ENCODE data around the gene C2orf74. TPM values are rescaled to one million over a fixed set of nuclear protein-coding genes. Genes with fewer than 3 reads are reported as not detected.

Gene C2orf74
- polyA plus RNA-seq (2013, experiment 1 of 2): 30.9 TPM
- 31.7 TPM for polyA plus RNA-seq (2013, experiment 2 of 2)

DNA sequence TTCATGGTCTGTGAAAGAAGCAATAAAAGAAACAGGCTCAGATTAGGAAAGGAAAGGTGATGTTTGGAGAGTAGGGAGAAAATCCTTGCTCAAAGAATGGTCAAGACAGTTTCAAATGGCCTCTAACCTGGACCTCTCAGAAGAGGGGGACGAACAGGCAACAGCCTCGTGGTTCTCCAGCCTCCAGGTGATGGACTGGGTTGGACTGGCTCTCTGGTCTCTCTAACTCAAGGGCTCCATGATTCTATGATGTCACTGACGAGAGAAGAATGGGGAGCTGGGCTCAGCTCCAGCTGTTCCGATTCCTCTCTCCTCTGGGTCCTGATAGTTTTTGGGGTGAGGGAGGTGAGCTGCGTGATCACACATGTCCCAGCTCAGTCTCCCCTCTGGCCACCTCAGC, at the start of gene C2orf74:
Gene C2orf74 (plus strand): TSS at position 301 of the 400 bp plus-strand sequence. CDS start 327 bp downstream, outside the sequence.
- Histone ChIP-seq H2AFZ (ENCODE audit: low read length) (no peak within 1 kb of the TSS), H3K4me1 (ENCODE audit: control insufficient read depth in 2 of 2, insufficient read depth in 1 of 2, low read depth in 1 of 2, low read length in 2 of 2) (no peaks in the 10 kb centered on the region), H3K36me3 (replicated peaks in 1 of 2; ENCODE audit: control insufficient read depth in 2 of 2, insufficient read depth in 2 of 2, low read length in 2 of 2) (peaks cover 14 to 81% of the 10 kb centered on the region in 2 donors), H3K9ac (ENCODE audit: low read depth, low read length, poor library complexity) (no peak within 1 kb of the TSS), H3K9me3 (replicated peaks in 1 of 2; ENCODE audit: control insufficient read depth in 2 of 2, insufficient read depth in 1 of 2, low read depth in 1 of 2, low read length in 2 of 2) (peaks cover 3 to 10% of the 10 kb centered on the region in 2 donors), H3K27ac (replicated peaks; ENCODE audit: low read length) (no peak within 1 kb of the TSS), H2BK120ac (ENCODE audit: low read depth, low read length) (no peak within 1 kb of the TSS), H2BK5ac (ENCODE audit: low read length) (no peak within 1 kb of the TSS), H3K4me3 (ENCODE audit: low read length in 2 of 2) (no peak within 1 kb of the TSS), H4K91ac (ENCODE audit: low read depth, low read length, poor library complexity) (no peak within 1 kb of the TSS), H3K4ac (ENCODE audit: low read length) (no peak within 1 kb of the TSS), H3K18ac (ENCODE audit: low read length) (no peak within 1 kb of the TSS), H2AK5ac (ENCODE audit: low read depth, low read length) (no peak within 1 kb of the TSS), H4K8ac (ENCODE audit: low read depth, low read length) (no peak within 1 kb of the TSS), H3K4me2 (ENCODE audit: insufficient read depth, low read length, poor library complexity, severe bottlenecking) (no peak within 1 kb of the TSS), H2BK12ac (ENCODE audit: low read length) (no peak within 1 kb of the TSS), H3K79me1 (ENCODE audit: low read depth, low read length) (no peaks in the 10 kb centered on the region), H3K27me3 (ENCODE audit: control insufficient read depth in 3 of 3, insufficient read depth in 3 of 3, low read depth in 1 of 3, low read length in 3 of 3) (no peaks in the 10 kb centered on the region), H2BK15ac (ENCODE audit: low read length) (no peak within 1 kb of the TSS), H3K14ac (ENCODE audit: low read length) (no peak within 1 kb of the TSS), H3K23ac (ENCODE audit: low read depth, low read length, poor library complexity) (no peak within 1 kb of the TSS)
- no CpG with 5 or more reads among the region's 5 CpGs for WGBS, 2 donors (ENCODE audit: extremely low coverage in 2 of 2, insufficient read length in 2 of 2, insufficient replicate concordance in 1 of 2)
- DNase-seq (ENCODE audit: low spot score): no peak

DNA sequence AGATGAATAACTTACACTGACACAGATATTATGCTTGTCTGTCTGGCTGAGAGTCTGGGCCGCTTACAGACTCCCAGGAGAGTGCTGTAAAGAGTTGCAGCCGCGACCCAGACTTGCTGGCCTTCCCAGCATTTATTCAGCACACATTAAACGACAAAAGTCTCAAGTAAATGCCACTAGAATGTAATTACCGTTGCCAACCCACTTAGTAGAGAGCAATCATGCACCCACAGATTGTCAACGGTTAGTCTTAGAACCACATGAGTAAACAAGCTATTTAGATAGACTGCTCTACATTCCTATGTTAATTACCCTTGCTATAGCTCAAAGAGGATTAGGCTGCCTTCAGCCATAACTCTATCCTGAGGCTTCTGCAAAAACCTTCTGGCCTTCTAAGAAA, 47.8 kb upstream of the C2orf74 start:
- no peak overlapping the region for H3K9ac ChIP-seq (ENCODE audit: low read depth, low read length, poor library complexity)
- H2BK15ac ChIP-seq (ENCODE audit: low read length): no peak overlapping the region
- H3K4ac ChIP-seq (ENCODE audit: low read length): no peak overlapping the region
- no peaks in the 10 kb centered on the region for H3K79me1 ChIP-seq (ENCODE audit: low read depth, low read length)
- peaks cover 7 to 92% of the 10 kb centered on the region in 2 donors for H3K36me3 ChIP-seq (replicated peaks in 1 of 2; ENCODE audit: control insufficient read depth in 2 of 2, insufficient read depth in 2 of 2, low read length in 2 of 2)
- WGBS, 2 donors (ENCODE audit: extremely low coverage in 2 of 2, insufficient read length in 2 of 2, insufficient replicate concordance in 1 of 2): no CpG with 5 or more reads among the region's 6 CpGs
- H4K91ac ChIP-seq (ENCODE audit: low read depth, low read length, poor library complexity): no peak overlapping the region
- no peak overlapping the region for H3K23ac ChIP-seq (ENCODE audit: low read depth, low read length, poor library complexity)
- H2BK120ac ChIP-seq (ENCODE audit: low read depth, low read length): no peak overlapping the region
- no peak overlapping the region for H2BK12ac ChIP-seq (ENCODE audit: low read length)
- H2AK5ac ChIP-seq (ENCODE audit: low read depth, low read length): no peak overlapping the region
- H3K4me2 ChIP-seq (ENCODE audit: insufficient read depth, low read length, poor library complexity, severe bottlenecking): no peak overlapping the region
- H2BK5ac ChIP-seq (ENCODE audit: low read length): no peak overlapping the region
- H3K4me3 ChIP-seq (ENCODE audit: low read length in 2 of 2): no peak overlapping the region
- H3K27ac ChIP-seq (replicated peaks; ENCODE audit: low read length): no peak overlapping the region
- H3K27me3 ChIP-seq (ENCODE audit: control insufficient read depth in 3 of 3, insufficient read depth in 3 of 3, low read depth in 1 of 3, low read length in 3 of 3): no peaks in the 10 kb centered on the region
- DNase-seq (ENCODE audit: low spot score): no peak
- H3K14ac ChIP-seq (ENCODE audit: low read length): no peak overlapping the region
- H3K18ac ChIP-seq (ENCODE audit: low read length): no peak overlapping the region
- no peak overlapping the region for H2AFZ ChIP-seq (ENCODE audit: low read length)
- no peak overlapping the region for H4K8ac ChIP-seq (ENCODE audit: low read depth, low read length)
- peaks cover 5 to 40% of the 10 kb centered on the region in 2 donors for H3K9me3 ChIP-seq (replicated peaks in 1 of 2; ENCODE audit: control insufficient read depth in 2 of 2, insufficient read depth in 1 of 2, low read depth in 1 of 2, low read length in 2 of 2)
- no peaks in the 10 kb centered on the region for H3K4me1 ChIP-seq (ENCODE audit: control insufficient read depth in 2 of 2, insufficient read depth in 1 of 2, low read depth in 1 of 2, low read length in 2 of 2)

DNA sequence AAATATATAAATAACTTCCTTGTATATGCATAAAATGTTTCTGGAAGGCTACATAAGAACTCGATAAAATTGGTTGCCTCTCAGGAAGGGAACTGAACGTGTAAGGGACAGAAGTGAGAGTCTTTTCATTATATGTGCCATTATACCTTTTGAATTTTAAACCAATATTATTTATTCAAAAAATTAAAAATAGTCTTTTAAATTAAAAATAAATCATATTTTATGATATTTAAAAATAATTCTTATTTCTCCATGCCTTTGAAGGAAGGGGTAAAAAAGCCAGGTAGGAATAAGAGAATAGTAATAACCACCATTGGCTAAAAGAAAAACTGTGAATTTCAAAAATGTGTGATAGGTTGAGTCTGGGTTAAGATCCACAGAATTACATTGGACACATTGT, 45.7 kb upstream of the C2orf74 start:
- no peak overlapping the region for H2BK5ac ChIP-seq (ENCODE audit: low read length)

GRCh38 chr2:61117534-61117933, 44.5 kb upstream of the C2orf74 start:
- Histone ChIP-seq H3K14ac (ENCODE audit: low read length) (no peak overlapping the region), H3K18ac (ENCODE audit: low read length) (no peak overlapping the region), H2AFZ (ENCODE audit: low read length) (no peak overlapping the region), H3K27ac (replicated peaks; ENCODE audit: low read length) (no peak overlapping the region), H2BK15ac (ENCODE audit: low read length) (no peak overlapping the region), H2BK12ac (ENCODE audit: low read length) (no peak overlapping the region), H3K4me3 (ENCODE audit: low read length in 2 of 2) (no peak overlapping the region), H2BK120ac (ENCODE audit: low read depth, low read length) (no peak overlapping the region), H4K91ac (ENCODE audit: low read depth, low read length, poor library complexity) (no peak overlapping the region), H3K4me1 (ENCODE audit: control insufficient read depth in 2 of 2, insufficient read depth in 1 of 2, low read depth in 1 of 2, low read length in 2 of 2) (no peaks in the 10 kb centered on the region), H3K9me3 (replicated peaks in 1 of 2; ENCODE audit: control insufficient read depth in 2 of 2, insufficient read depth in 1 of 2, low read depth in 1 of 2, low read length in 2 of 2) (peaks cover 3 to 23% of the 10 kb centered on the region in 2 donors), H3K23ac (ENCODE audit: low read depth, low read length, poor library complexity) (no peak overlapping the region), H3K9ac (ENCODE audit: low read depth, low read length, poor library complexity) (no peak overlapping the region), H3K4ac (ENCODE audit: low read length) (no peak overlapping the region), H2AK5ac (ENCODE audit: low read depth, low read length) (no peak overlapping the region), H4K8ac (ENCODE audit: low read depth, low read length) (no peak overlapping the region), H3K27me3 (ENCODE audit: control insufficient read depth in 3 of 3, insufficient read depth in 3 of 3, low read depth in 1 of 3, low read length in 3 of 3) (no peaks in the 10 kb centered on the region), H3K79me1 (ENCODE audit: low read depth, low read length) (no peaks in the 10 kb centered on the region), H2BK5ac (ENCODE audit: low read length) (no peak overlapping the region), H3K4me2 (ENCODE audit: insufficient read depth, low read length, poor library complexity, severe bottlenecking) (no peak overlapping the region), H3K36me3 (replicated peaks in 1 of 2; ENCODE audit: control insufficient read depth in 2 of 2, insufficient read depth in 2 of 2, low read length in 2 of 2) (peaks cover 13 to 96% of the 10 kb centered on the region in 2 donors)
- no peak for DNase-seq (ENCODE audit: low spot score)
- WGBS, 2 donors (ENCODE audit: extremely low coverage in 2 of 2, insufficient read length in 2 of 2, insufficient replicate concordance in 1 of 2): no CpG with 5 or more reads among the region's 1 CpG

More for the DNA sequence above, 45.7 kb upstream of the C2orf74 start:
- no peak for DNase-seq (ENCODE audit: low spot score)
- H2AK5ac ChIP-seq (ENCODE audit: low read depth, low read length): no peak overlapping the region
- no peak overlapping the region for H2BK15ac ChIP-seq (ENCODE audit: low read length)
- no peak overlapping the region for H3K14ac ChIP-seq (ENCODE audit: low read length)
- H3K9me3 ChIP-seq (replicated peaks in 1 of 2; ENCODE audit: control insufficient read depth in 2 of 2, insufficient read depth in 1 of 2, low read depth in 1 of 2, low read length in 2 of 2): peaks cover 5 to 35% of the 10 kb centered on the region in 2 donors
- H3K9ac ChIP-seq (ENCODE audit: low read depth, low read length, poor library complexity): no peak overlapping the region
- no peak overlapping the region for H3K4ac ChIP-seq (ENCODE audit: low read length)
- H3K27me3 ChIP-seq (ENCODE audit: control insufficient read depth in 3 of 3, insufficient read depth in 3 of 3, low read depth in 1 of 3, low read length in 3 of 3): no peaks in the 10 kb centered on the region
- H2BK120ac ChIP-seq (ENCODE audit: low read depth, low read length): no peak overlapping the region
- no peak overlapping the region for H3K27ac ChIP-seq (replicated peaks; ENCODE audit: low read length)
- no peak overlapping the region for H2BK12ac ChIP-seq (ENCODE audit: low read length)
- H4K91ac ChIP-seq (ENCODE audit: low read depth, low read length, poor library complexity): no peak overlapping the region
- H3K23ac ChIP-seq (ENCODE audit: low read depth, low read length, poor library complexity): no peak overlapping the region
- WGBS, 2 donors (ENCODE audit: extremely low coverage in 2 of 2, insufficient read length in 2 of 2, insufficient replicate concordance in 1 of 2): no CpG with 5 or more reads among the region's 2 CpGs
- no peak overlapping the region for H2AFZ ChIP-seq (ENCODE audit: low read length)
- no peak overlapping the region for H4K8ac ChIP-seq (ENCODE audit: low read depth, low read length)
- peaks cover 13 to 95% of the 10 kb centered on the region in 2 donors for H3K36me3 ChIP-seq (replicated peaks in 1 of 2; ENCODE audit: control insufficient read depth in 2 of 2, insufficient read depth in 2 of 2, low read length in 2 of 2)
- H3K4me3 ChIP-seq (ENCODE audit: low read length in 2 of 2): no peak overlapping the region
- H3K4me2 ChIP-seq (ENCODE audit: insufficient read depth, low read length, poor library complexity, severe bottlenecking): no peak overlapping the region
- no peaks in the 10 kb centered on the region for H3K4me1 ChIP-seq (ENCODE audit: control insufficient read depth in 2 of 2, insufficient read depth in 1 of 2, low read depth in 1 of 2, low read length in 2 of 2)
- H3K79me1 ChIP-seq (ENCODE audit: low read depth, low read length): no peaks in the 10 kb centered on the region
- no peak overlapping the region for H3K18ac ChIP-seq (ENCODE audit: low read length)

Data from neuronal stem cell (in vitro differentiated cells).